SK-N-SH (cell line): ENCODE data around the gene SMARCE1. TPM values are rescaled to one million over a fixed set of nuclear protein-coding genes. Genes with fewer than 3 reads are reported as not detected.

Source experiments
- CTCF ChIA-PET: fragments of 300-600, 350-600 bp; formaldehyde crosslinking; extraction: SDS; loops from one replicate; lab custom pipeline; 2021; lab: Yijun Ruan, JAX
- POLR2A ChIA-PET: fragments of 350-600 bp; sonication (Branson Sonifier 250); formaldehyde crosslinking; extraction: SDS; loops from one replicate; lab custom pipeline; 2020; ENCODE audit warnings: antibody characterized with exemption, inconsistent platforms; lab: Yijun Ruan, JAX
- DNase-seq: peaks from one replicate; pipeline ENCODE4 v3.0.0; 2012
- H2AFZ ChIP-seq: fragments of 200-600 bp; sonication (generic); 2 replicates; pipeline ENCODE4 v1.8.1; 2016; ENCODE audit warnings: antibody characterized with exemption, mild to moderate bottlenecking, low read depth
- H3F3A ChIP-seq: fragments of 200-600 bp; sonication (generic); replicated peaks from 2 replicates; pipeline ENCODE3; 2016; ENCODE audit warnings: antibody characterized with exemption, mild to moderate bottlenecking; ENCODE audit not compliant: insufficient read depth
- H3K27ac ChIP-seq, 2 experiments: fragments of 200-500 bp in 1 of 2; fragments of 200-600 bp in 1 of 2; sonication (Bioruptor generic) in 1 of 2; sonication (generic), shearing (Covaris generic) in 1 of 2; 2 replicates each; pipeline versions ENCODE4 v1.5.1 to v1.6.1; 2014 to 2016; ENCODE audit warnings: low read depth in 2 of 2, inconsistent platforms in 1 of 2, low read length in 1 of 2, mild to moderate bottlenecking in 1 of 2, mixed read lengths in 1 of 2
- H3K27me3 ChIP-seq: fragments of 200-600 bp; sonication (generic), shearing (Covaris generic); 2 replicates; pipeline ENCODE4 v1.6.1; 2016; ENCODE audit warnings: mixed run types; ENCODE audit not compliant: insufficient read depth
- H3K36me3 ChIP-seq, 2 experiments: fragments of 200-500 bp in 1 of 2; fragments of 200-600 bp in 1 of 2; sonication (Bioruptor generic) in 1 of 2; sonication (generic) in 1 of 2; replicated peaks in 1 of 2; 2 replicates each; pipeline versions ENCODE3 to v1.5.1; 2014 to 2016; ENCODE audit warnings: low read length in 1 of 2, mild to moderate bottlenecking in 1 of 2; ENCODE audit not compliant: insufficient read depth in 2 of 2, control insufficient read depth in 1 of 2
- H3K4me1 ChIP-seq, 2 experiments: fragments of 200-500 bp in 1 of 2; fragments of 200-600 bp in 1 of 2; sonication (Bioruptor generic) in 1 of 2; sonication (generic), shearing (Covaris generic) in 1 of 2; 2 replicates each; pipeline versions ENCODE4 v1.5.1 to v1.6.1; 2014 to 2016; ENCODE audit warnings: low read depth in 1 of 2, low read length in 1 of 2, mixed run types in 1 of 2; ENCODE audit not compliant: insufficient read depth in 2 of 2, control insufficient read depth in 1 of 2
- H3K4me2 ChIP-seq: fragments of 200-600 bp; sonication (generic), shearing (Covaris generic); 2 replicates; pipeline ENCODE4 v1.6.1; 2017; ENCODE audit warnings: mixed run types
- H3K4me3 ChIP-seq, 2 experiments: fragments of 200-500 bp in 1 of 2; fragments of 200-600 bp in 1 of 2; sonication (Bioruptor generic) in 1 of 2; sonication (generic), shearing (Covaris generic) in 1 of 2; 2 replicates each; pipeline versions ENCODE4 v1.5.1 to v1.8.1; 2014 to 2016; ENCODE audit warnings: low read depth in 2 of 2, inconsistent platforms in 1 of 2, low read length in 1 of 2, mild to moderate bottlenecking in 1 of 2, mixed read lengths in 1 of 2, moderate library complexity in 1 of 2
- H3K79me2 ChIP-seq: fragments of 200-600 bp; sonication (generic); 2 replicates; pipeline ENCODE4 v1.8.1; 2017; ENCODE audit warnings: mild to moderate bottlenecking; ENCODE audit not compliant: insufficient read depth
- H3K9ac ChIP-seq: fragments of 200-600 bp; sonication (generic); 2 replicates; pipeline ENCODE4 v1.6.1; 2017; ENCODE audit warnings: mixed run types
- H3K9me2 ChIP-seq: fragments of 200-600 bp; sonication (generic); 2 replicates; pipeline ENCODE4 v1.6.1; 2017; ENCODE audit warnings: mixed run types
- H3K9me3 ChIP-seq: fragments of 200-600 bp; sonication (generic); 2 replicates; pipeline ENCODE4 v1.6.1; 2017; ENCODE audit warnings: mixed run types, mild to moderate bottlenecking, moderate library complexity
- H4K20me1 ChIP-seq: fragments of 200-600 bp; sonication (generic); 2 replicates; pipeline ENCODE4 v1.6.1; 2017; ENCODE audit warnings: mild to moderate bottlenecking, mixed run types; ENCODE audit not compliant: insufficient read depth
- ELF1 ChIP-seq: IDR thresholded peaks from 2 replicates; pipeline ENCODE4 v1.4.0; 2012
- EZH2phosphoT487 ChIP-seq: fragments of 200-600 bp; sonication (generic); IDR thresholded peaks from 2 replicates; pipeline ENCODE4 v1.6.1; 2017; ENCODE audit warnings: low read depth, mixed run types, mild to moderate bottlenecking, antibody characterized with exemption, moderate library complexity, borderline replicate concordance
- GABPA ChIP-seq: IDR thresholded peaks from 2 replicates; pipeline ENCODE4 v1.4.0; 2012; ENCODE audit warnings: low read depth, mild to moderate bottlenecking
- GATA2 ChIP-seq: sonication (generic); formaldehyde crosslinking; IDR thresholded peaks from 2 replicates; pipeline ENCODE4 v1.5.0; 2020; ENCODE audit warnings: mild to moderate bottlenecking, missing genetic modification reagents
- IRF3 ChIP-seq: fragments of 150-350 bp; IDR thresholded peaks from 2 replicates; pipeline ENCODE4 v1.6.1; 2016; ENCODE audit warnings: mild to moderate bottlenecking, low read depth, low read length
- MAX ChIP-seq: IDR thresholded peaks from 2 replicates; pipeline ENCODE4 v1.4.0; 2012; ENCODE audit warnings: low read depth
- NFIC ChIP-seq: IDR thresholded peaks from 2 replicates; pipeline ENCODE4 v1.4.0; 2012; ENCODE audit warnings: borderline replicate concordance
- PBX3 ChIP-seq: IDR thresholded peaks from 2 replicates; pipeline ENCODE4; 2012
- RAD21 ChIP-seq: IDR thresholded peaks from 2 replicates; pipeline ENCODE4 v1.6.1; 2012; ENCODE audit warnings: mild to moderate bottlenecking, low read length
- REST ChIP-seq: IDR thresholded peaks from 2 replicates; pipeline ENCODE4 v1.6.1; 2012; ENCODE audit warnings: mild to moderate bottlenecking, low read depth, low read length, moderate library complexity
- TAF1 ChIP-seq: IDR thresholded peaks from 2 replicates; pipeline ENCODE4 v1.6.1; 2012; ENCODE audit warnings: low read depth, mild to moderate bottlenecking, low read length, moderate library complexity, borderline replicate concordance
- WGBS: methylation state at CpG from one replicate; pipeline ENCODE4 v1.1.6; 2017; ENCODE audit warnings: low lambda C conversion rate; 5-methylcytosine and 5-hydroxymethylcytosine counted together
- polyA plus RNA-seq, 3 experiments: library from polyadenylated mRNA; depleted of rRNA; stranded (reverse); fragments of >200 nt; gene quantifications; 2 replicates each; pipeline ENCODE4 v1.2.3, GENCODE V29; 2012

Gene SMARCE1
- polyA plus RNA-seq, 1 of the 3 experiments (the other 2 are of a cell fraction) = 45.9 TPM

GRCh38 chr17:40615841-40616476 is 31.7 kb downstream of the SMARCE1 start:
- peaks cover 0 to 13% of the 10 kb centered on the region in 2 experiments; a peak in 1 of 4 replicates for H3K4me1 ChIP-seq
- CTCF ChIA-PET = interaction anchor here (0.9 to 1.7 kb wide), 4 partner anchors 9 to 1032 kb away, joined by 3 to 8 read pairs (median 4); no protein-coding TSS in a partner anchor

More at GRCh38 chr17:40615841-40616476, 31.7 kb downstream of the SMARCE1 start:
- POLR2A ChIA-PET = no interaction called here
- H3K27ac ChIP-seq = no peak overlapping the region
- no peak overlapping the region; a peak in 1 of 4 replicates for H3K4me3 ChIP-seq
- H2AFZ ChIP-seq = no peak overlapping the region
- no peaks in the 10 kb centered on the region for H3K9me2 ChIP-seq
- WGBS = 70% methylated on average over 8 of the region's 10 CpGs
- H3K27me3 ChIP-seq = peaks cover 51% of the 10 kb centered on the region
- no peak overlapping the region for H3K4me2 ChIP-seq
- no peaks in the 10 kb centered on the region for H4K20me1 ChIP-seq
- no peaks in the 10 kb centered on the region for H3F3A ChIP-seq
- no peak overlapping the region for H3K9ac ChIP-seq
- no peaks in the 10 kb centered on the region for H3K79me2 ChIP-seq
- no peaks in the 10 kb centered on the region for H3K36me3 ChIP-seq
- H3K9me3 ChIP-seq = no peaks in the 10 kb centered on the region
- DNase-seq = no peak
- TF ChIP-seq GABPA (no peak), RAD21 (no peak), ELF1 (no peak), NFIC (no peak), TAF1 (no peak), MAX (no peak), IRF3 (no peak), EZH2phosphoT487 (no peak), REST (no peak), PBX3 (no peak), GATA2 (CRISPR knock-in tag) (no peak)
